ENCODE data around the gene IL17RD. TPM values are rescaled to one million over a fixed set of nuclear protein-coding genes. Genes with fewer than 3 reads are reported as not detected.

IL17RD gene
- total and polyA plus RNA-seq, 11 donors = 1.4 to 11.3 (median 5.4) TPM

DNA sequence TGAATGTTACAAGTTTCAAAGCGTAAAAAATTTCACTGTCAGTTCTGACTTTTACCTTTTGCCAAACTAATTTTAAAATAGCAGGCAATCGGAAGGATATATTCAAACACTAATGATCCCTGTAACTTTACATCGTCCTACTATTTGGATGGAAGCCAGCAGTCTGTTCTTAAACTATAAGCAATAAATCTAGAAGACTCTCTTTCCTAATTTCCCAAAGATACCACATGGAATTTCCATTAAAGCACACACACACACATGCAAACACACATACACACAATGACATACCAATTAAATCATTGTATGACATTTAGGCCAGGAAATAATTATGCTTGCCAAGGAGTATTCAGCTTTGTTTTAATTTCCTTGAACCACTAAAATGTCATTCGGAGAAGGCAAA, 32.0 kb downstream of the IL17RD start:
- TF ChIP-seq, protein P1, sequence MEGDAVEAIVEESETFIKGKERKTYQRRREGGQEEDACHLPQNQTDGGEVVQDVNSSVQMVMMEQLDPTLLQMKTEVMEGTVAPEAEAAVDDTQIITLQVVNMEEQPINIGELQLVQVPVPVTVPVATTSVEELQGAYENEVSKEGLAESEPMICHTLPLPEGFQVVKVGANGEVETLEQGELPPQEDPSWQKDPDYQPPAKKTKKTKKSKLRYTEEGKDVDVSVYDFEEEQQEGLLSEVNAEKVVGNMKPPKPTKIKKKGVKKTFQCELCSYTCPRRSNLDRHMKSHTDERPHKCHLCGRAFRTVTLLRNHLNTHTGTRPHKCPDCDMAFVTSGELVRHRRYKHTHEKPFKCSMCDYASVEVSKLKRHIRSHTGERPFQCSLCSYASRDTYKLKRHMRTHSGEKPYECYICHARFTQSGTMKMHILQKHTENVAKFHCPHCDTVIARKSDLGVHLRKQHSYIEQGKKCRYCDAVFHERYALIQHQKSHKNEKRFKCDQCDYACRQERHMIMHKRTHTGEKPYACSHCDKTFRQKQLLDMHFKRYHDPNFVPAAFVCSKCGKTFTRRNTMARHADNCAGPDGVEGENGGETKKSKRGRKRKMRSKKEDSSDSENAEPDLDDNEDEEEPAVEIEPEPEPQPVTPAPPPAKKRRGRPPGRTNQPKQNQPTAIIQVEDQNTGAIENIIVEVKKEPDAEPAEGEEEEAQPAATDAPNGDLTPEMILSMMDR (IDR thresholded peaks at IDR 0.05) = no peak
- no peak for TF ChIP-seq POLR2A (IDR thresholded peaks at IDR 0.05)
- Histone ChIP-seq H3K4me3 (no peak overlapping the region), H3K9me3 (no peaks in the 10 kb centered on the region), H3K27ac (no peak overlapping the region), H3K36me3 (no peaks in the 10 kb centered on the region), H3K4me1 (peaks cover 0 to 33% (median 13%) of the 10 kb centered on the region in 12 donors), H3K27me3 (no peaks in the 10 kb centered on the region)
- 50 to 58% (median 53%) methylated on average over 4 of the region's 4 CpGs for WGBS, 4 donors
- DNase-seq = no peak
- intact Hi-C loops (cut with DNase I) = no loop called here
- ATAC-seq = no peak

DNA sequence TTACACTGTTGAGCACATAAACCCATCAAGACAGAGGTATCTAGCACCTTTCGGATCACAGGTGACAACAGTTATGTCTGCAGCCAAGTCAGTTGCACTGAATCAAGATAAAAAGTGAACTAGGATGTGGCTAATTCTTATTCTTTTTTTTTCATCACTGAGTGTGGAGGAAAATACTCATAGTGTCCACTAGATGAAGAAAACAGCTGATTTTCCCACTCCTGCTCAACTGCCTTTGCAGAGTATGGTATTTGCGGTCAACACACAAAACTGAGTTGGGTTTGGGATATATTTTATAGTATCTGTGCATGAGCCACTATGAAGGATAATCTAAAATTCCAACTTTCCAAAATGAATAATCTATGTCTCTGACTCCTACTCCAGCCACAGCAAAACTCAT, 32.5 kb downstream of the IL17RD start:
- 65 to 76% (median 71%) methylated on average over 2 of the region's 2 CpGs for WGBS, 4 donors
- peaks cover 0 to 34% (median 14%) of the 10 kb centered on the region in 12 donors for H3K4me1 ChIP-seq
- intact Hi-C loops (cut with DNase I) = no loop called here
- no peak overlapping the region for H3K27ac ChIP-seq
- H3K36me3 ChIP-seq = no peaks in the 10 kb centered on the region
- no peak overlapping the region for H3K4me3 ChIP-seq
- DNase-seq (no peak), ATAC-seq (no peak)
- TF ChIP-seq, protein P1 (IDR thresholded peaks at IDR 0.05) = no peak
- TF ChIP-seq POLR2A (IDR thresholded peaks at IDR 0.05) = no peak
- H3K9me3 ChIP-seq = no peaks in the 10 kb centered on the region
- H3K27me3 ChIP-seq = no peaks in the 10 kb centered on the region

DNA sequence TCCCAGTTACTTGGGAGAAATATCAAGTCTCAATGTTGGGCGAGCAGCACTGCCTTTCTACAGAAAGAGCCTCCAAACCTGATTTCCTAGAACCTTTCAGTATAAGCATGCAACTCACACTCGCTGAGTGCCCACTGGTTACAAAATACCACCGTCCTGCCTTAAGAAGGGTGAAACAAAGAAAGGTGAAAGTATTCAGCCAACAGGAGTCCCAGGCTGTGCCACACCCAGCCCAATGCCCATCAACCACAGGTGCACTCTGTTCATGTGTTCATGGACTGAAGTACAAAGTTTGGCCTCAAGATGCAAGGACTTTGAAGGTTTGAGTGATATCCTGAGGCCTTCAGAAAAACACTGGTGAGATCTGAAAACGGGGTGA, 34.0 kb downstream of the IL17RD start:
- H3K9me3 ChIP-seq = no peaks in the 10 kb centered on the region
- no peaks in the 10 kb centered on the region for H3K27me3 ChIP-seq
- WGBS, 4 donors = 74 to 81% (median 80%) methylated on average over 4 of the region's 4 CpGs
- ATAC-seq (no peak), DNase-seq (no peak)
- H3K27ac ChIP-seq = peak overlapping the region in 3 of 12 donors; percentile 20 to 81 (median 25)
- intact Hi-C loops (cut with DNase I) = no loop called here
- H3K4me1 ChIP-seq = peaks cover 0 to 46% (median 18%) of the 10 kb centered on the region in 12 donors
- no peak overlapping the region for H3K4me3 ChIP-seq
- H3K36me3 ChIP-seq = no peaks in the 10 kb centered on the region
- TF ChIP-seq, protein P1 (IDR thresholded peaks at IDR 0.05) = no peak
- TF ChIP-seq POLR2A (IDR thresholded peaks at IDR 0.05) = no peak

DNA sequence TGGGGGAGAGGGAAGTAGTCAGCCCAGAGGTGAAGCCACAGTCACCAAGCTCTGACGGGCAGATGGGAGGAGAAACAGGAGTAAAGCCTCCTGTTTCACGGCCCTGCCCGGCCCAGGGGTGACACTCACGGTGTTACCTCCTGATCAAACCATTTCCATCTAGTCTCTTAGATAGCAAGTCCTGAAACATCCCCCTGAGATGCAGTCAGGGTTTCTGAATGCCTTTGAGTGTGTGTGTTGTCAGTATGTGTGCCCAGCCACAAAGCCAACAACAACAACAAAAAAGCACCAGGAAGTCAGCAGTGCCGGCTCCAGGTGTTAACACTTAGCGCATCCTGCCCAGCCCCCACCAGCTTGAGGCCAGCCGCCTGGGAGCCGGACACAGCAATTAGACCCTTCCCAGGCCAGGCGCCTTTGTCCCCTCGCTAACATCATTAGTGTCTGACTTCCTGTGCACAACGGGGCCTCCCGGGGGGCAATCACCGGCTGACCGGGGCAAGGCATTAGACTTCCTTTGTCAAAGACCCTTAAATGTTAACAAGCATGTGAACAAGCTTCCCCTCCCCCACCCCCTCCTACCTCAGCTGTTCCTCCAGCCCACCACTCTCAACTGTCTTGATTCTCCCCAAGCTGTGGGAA, 34.5 kb downstream of the IL17RD start:
- DNase-seq (peak in 3 of 5 donors; percentile 42 to 57 (median 43)), ATAC-seq (peak in 3 of 4 donors; percentile 32 to 76 (median 48))
- H3K4me3 ChIP-seq = no peak overlapping the region
- H3K4me1 ChIP-seq = peaks cover 0 to 48% (median 18%) of the 10 kb centered on the region in 12 donors
- H3K9me3 ChIP-seq = no peaks in the 10 kb centered on the region
- no peaks in the 10 kb centered on the region for H3K36me3 ChIP-seq
- WGBS, 4 donors = 35 to 46% (median 41%) methylated on average over 14 of the region's 14 CpGs
- H3K27me3 ChIP-seq = no peaks in the 10 kb centered on the region
- peak overlapping the region in 3 of 12 donors; percentile 20 to 81 (median 25) for H3K27ac ChIP-seq
- intact Hi-C loops (cut with DNase I) = no loop called here
- TF ChIP-seq POLR2A (IDR thresholded peaks at IDR 0.05) = no peak
- TF ChIP-seq, protein P1 (IDR thresholded peaks at IDR 0.05) = no peak

Data from heart left ventricle (tissue), 16 donors.